ENCODE results near the gene MED12L. TPM values are rescaled to one million over a fixed set of nuclear protein-coding genes. Genes with fewer than 3 reads are reported as not detected.

Gene MED12L
- total RNA-seq, 4 donors from 2014 or later, result 0.15 to 0.37 (median 0.22) TPM

GRCh38 chr3:151119188-151119587, 33.7 kb downstream of the MED12L start:
- 88 to 90% methylated on average over 2 of the region's 2 CpGs for WGBS, 2 donors
- intact Hi-C loops (cut with DNase I; ENCODE audit: low total_unique reads), result no loop called here
- no peak for TF ChIP-seq CTCF (IDR thresholded peaks at IDR 0.05)
- TF ChIP-seq POLR2A (IDR thresholded peaks at IDR 0.05), result no peak

DNA sequence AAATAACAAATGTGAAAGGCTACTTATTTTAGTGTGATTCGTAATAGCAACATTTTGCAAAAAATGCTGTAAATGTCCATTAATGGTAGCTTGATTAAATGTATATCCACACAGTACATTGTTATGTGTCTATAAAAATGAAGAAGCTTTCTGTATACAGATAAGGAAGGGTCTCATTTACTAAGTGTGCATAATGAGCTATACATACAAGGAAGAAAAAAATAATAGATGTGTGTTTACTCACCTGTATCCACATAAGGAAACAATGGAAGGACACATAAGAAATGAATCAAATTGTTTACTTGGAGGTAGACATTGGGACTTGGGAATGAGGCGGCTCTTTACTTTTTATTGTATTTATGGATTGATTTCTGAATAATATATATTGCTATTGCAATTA, 34.9 kb downstream of the MED12L start:
- no peak overlapping the region for H3K4me3 ChIP-seq (ENCODE audit: low read depth, poor library complexity, severe bottlenecking)
- TF ChIP-seq CTCF (IDR thresholded peaks at IDR 0.05) (no peak), POLR2A (IDR thresholded peaks at IDR 0.05) (no peak)
- 93% methylated on average over 2 of the region's 2 CpGs for WGBS, 2 donors
- intact Hi-C loops (cut with DNase I; ENCODE audit: low total_unique reads), result no loop called here
- DNase-seq (ENCODE audit: low spot score in 2 of 2), result no peak

More at GRCh38 chr3:151119188-151119587, 33.7 kb downstream of the MED12L start:
- DNase-seq (ENCODE audit: low spot score in 2 of 2), result no peak
- no peak overlapping the region for H3K4me3 ChIP-seq (ENCODE audit: low read depth, poor library complexity, severe bottlenecking)

DNA sequence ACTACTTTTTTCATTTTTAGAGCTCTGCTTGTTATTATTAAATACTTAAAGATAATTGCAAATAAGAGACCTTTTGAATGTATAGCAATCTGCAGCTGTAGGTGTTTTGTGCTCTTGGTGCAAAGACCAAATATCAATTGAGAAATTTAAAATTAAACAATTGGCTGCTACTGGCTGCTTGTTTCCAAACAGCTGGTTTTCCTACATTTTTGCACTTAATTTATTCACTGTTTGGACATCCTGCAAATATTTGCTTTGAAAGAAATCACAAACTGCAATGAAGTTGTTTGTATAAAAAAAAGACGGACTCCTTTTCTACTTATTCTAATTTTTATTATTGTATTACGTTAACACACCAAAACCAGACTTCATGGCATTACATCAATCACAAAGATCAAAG, 35.6 kb downstream of the MED12L start:
- TF ChIP-seq CTCF (IDR thresholded peaks at IDR 0.05) (no peak), POLR2A (IDR thresholded peaks at IDR 0.05) (no peak)
- WGBS, 2 donors, result 70 to 79% methylated on average over 2 of the region's 2 CpGs
- no peak overlapping the region for H3K4me3 ChIP-seq (ENCODE audit: low read depth, poor library complexity, severe bottlenecking)
- intact Hi-C loops (cut with DNase I; ENCODE audit: low total_unique reads), result no loop called here
- no peak for DNase-seq (ENCODE audit: low spot score in 2 of 2)

GRCh38 chr3:151123827-151124226, 38.4 kb downstream of the MED12L start:
- no peak for DNase-seq (ENCODE audit: low spot score in 2 of 2)
- intact Hi-C loops (cut with DNase I; ENCODE audit: low total_unique reads), result no loop called here

GRCh38 chr3:151124476-151124875, 39.0 kb downstream of the MED12L start:
- intact Hi-C loops (cut with DNase I; ENCODE audit: low total_unique reads), result no loop called here
- no peak for DNase-seq (ENCODE audit: low spot score in 2 of 2)
- 79 to 83% methylated on average over 4 of the region's 4 CpGs for WGBS, 2 donors
- H3K4me3 ChIP-seq (ENCODE audit: low read depth, poor library complexity, severe bottlenecking), result no peak overlapping the region
- TF ChIP-seq CTCF (IDR thresholded peaks at IDR 0.05) (no peak), POLR2A (IDR thresholded peaks at IDR 0.05) (no peak)

More at GRCh38 chr3:151123827-151124226, 38.4 kb downstream of the MED12L start:
- TF ChIP-seq CTCF (IDR thresholded peaks at IDR 0.05) (no peak), POLR2A (IDR thresholded peaks at IDR 0.05) (no peak)
- H3K4me3 ChIP-seq (ENCODE audit: low read depth, poor library complexity, severe bottlenecking), result no peak overlapping the region

DNA sequence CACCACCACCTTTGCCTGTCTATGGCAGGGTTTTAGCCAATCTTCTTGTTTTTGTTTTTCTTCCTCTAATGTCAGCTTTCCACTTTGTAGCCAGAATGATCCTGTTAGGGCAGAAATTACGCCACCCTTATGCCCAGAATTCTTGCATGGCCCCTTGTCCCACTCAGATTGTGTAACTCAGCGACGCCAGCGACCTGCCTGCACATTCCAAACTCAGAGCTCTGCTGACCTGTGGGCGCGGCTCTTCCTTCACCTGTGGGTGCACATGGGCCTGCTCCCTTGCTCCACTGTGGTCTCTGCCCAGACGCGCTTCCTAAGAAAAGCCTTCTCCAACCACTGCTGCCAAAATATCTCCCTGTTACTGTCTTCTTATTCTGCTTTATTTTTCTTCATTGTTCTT, 45.0 kb downstream of the MED12L start:
- TF ChIP-seq CTCF (IDR thresholded peaks at IDR 0.05) (no peak), POLR2A (IDR thresholded peaks at IDR 0.05) (no peak)
- intact Hi-C loops (cut with DNase I; ENCODE audit: low total_unique reads), result no loop called here
- DNase-seq (ENCODE audit: low spot score in 2 of 2), result no peak
- H3K4me3 ChIP-seq (ENCODE audit: low read depth, poor library complexity, severe bottlenecking), result no peak overlapping the region
- WGBS, 2 donors, result 81 to 88% methylated on average over 8 of the region's 8 CpGs

All from lower leg skin (tissue), 4 donors.